DMS114 treated with DMSO at 0.1 percent for 48 hours (cell line): ENCODE data around the gene ADAM10.
"Not testable (repeated sequence)": the region's sequence is repeated elsewhere in the genome, so short reads cannot be mapped to it uniquely, and the experiment has no call there.

Experiments
- DNase-seq: peaks from one replicate; lab custom pipeline; 2025; ENCODE audit not compliant: unreplicated experiment; lab: John Stamatoyannopoulos, UW

Gene ADAM10

GRCh38 chr15:58622877-58623276 lies 126.6 kb downstream of the ADAM10 start:
- DNase-seq: no peak

GRCh38 chr15:58620268-58620667 lies 129.2 kb downstream of the ADAM10 start:
- DNase-seq: not testable (repeated sequence)

- no peak for DNase-seq
These were observed 133.3 kb downstream of the ADAM10 start for GRCh38 chr15:58616171-58616570.

- no peak for DNase-seq
These were observed 137.5 kb downstream of the ADAM10 start for GRCh38 chr15:58611731-58612676.

GRCh38 chr15:58608711-58609110 lies 140.8 kb downstream of the ADAM10 start:
- DNase-seq: no peak

GRCh38 chr15:58608129-58608590 lies 141.3 kb downstream of the ADAM10 start:
- no peak for DNase-seq

GRCh38 chr15:58606577-58607080 lies 142.9 kb downstream of the ADAM10 start:
- no peak for DNase-seq

- DNase-seq: no peak
These were observed 143.5 kb downstream of the ADAM10 start for GRCh38 chr15:58605931-58606530.

GRCh38 chr15:58604455-58604923 lies 145.0 kb downstream of the ADAM10 start:
- no peak for DNase-seq

GRCh38 chr15:58603927-58604326 lies 145.6 kb downstream of the ADAM10 start:
- not testable (repeated sequence) for DNase-seq

- DNase-seq: no peak
These were observed 146.7 kb downstream of the ADAM10 start for GRCh38 chr15:58602823-58603222.

- no peak for DNase-seq
These were observed 150.7 kb downstream of the ADAM10 start for GRCh38 chr15:58598829-58599210.

- no peak for DNase-seq
These were observed 151.3 kb downstream of the ADAM10 start for GRCh38 chr15:58597943-58598828.

GRCh38 chr15:58595516-58596263 lies 153.8 kb downstream of the ADAM10 start:
- no peak for DNase-seq

- no peak for DNase-seq
These were observed 154.6 kb downstream of the ADAM10 start for GRCh38 chr15:58594898-58595297.

GRCh38 chr15:58593870-58594269 lies 155.6 kb downstream of the ADAM10 start:
- DNase-seq: no peak

- DNase-seq: no peak
These were observed 158.6 kb downstream of the ADAM10 start for GRCh38 chr15:58590926-58591325.

GRCh38 chr15:58590236-58590635 lies 159.3 kb downstream of the ADAM10 start:
- no peak for DNase-seq

GRCh38 chr15:58589047-58589446 lies 160.5 kb downstream of the ADAM10 start:
- DNase-seq: no peak

GRCh38 chr15:58588096-58588495 lies 161.4 kb downstream of the ADAM10 start:
- DNase-seq: no peak
